Muscle of arm (tissue), 12 donors: Measurements from ENCODE around the gene MRGPRF. TPM values are rescaled to one million over a fixed set of nuclear protein-coding genes. Genes with fewer than 3 reads are reported as not detected.
A peak's percentile ranks its signal among the peaks of the same experiment; 100 is the strongest.

Source experiments
- DNase-seq: peaks from one replicate; pipeline ENCODE4 v3.0.0-alpha.2; 2013
- polyA plus RNA-seq, 12 donors: library from polyadenylated mRNA; unstranded; fragments of 120-200 nt; gene quantifications; one replicate each; pipeline ENCODE4 v1.2.1, GENCODE V29; 2013; ENCODE audit not compliant: insufficient read length in 12 of 12

MRGPRF gene
- polyA plus RNA-seq, 12 donors = 13.5 to 26.1 (median 19.1) TPM; not detected in 1

DNA sequence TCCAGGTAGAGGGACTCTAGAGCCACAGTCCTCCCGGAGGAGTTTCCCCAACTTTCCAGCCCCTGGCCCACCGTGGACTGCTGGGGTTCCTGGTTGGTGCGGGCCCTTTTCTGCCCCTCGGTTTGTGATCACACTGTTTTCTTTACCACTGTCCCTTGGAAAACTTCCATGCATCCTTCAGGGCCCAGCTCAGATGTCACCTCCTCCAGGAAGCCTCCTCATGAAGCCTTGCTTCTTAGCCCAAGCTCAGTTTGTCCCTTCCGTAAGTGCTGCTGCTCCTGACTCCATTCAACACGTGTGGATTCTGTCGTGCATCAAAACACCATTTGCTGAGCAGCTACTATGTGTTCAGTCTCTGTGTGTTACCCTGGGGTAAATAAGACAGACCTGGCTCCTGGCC lies 19.8 kb upstream of the MRGPRF start:
- no peak for DNase-seq

DNA sequence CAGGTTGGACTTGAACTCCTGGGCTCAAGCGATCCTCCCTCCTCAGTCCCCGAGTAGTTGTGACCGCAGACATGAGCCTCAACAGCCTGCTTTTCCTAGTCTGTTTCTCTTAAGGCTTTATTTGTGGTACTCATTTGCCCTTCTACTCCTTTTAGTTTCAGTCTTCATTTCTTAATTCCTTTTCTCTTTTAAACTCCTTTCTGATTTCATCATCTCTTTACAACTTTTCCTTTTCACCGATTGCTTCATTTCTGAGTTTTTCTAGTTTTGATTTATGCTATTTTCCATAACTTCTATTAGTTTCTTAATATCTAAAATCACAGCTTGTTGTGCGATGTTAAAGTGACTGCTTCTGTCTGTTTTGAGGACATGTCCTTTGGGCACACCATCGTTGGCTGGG lies 17.3 kb upstream of the MRGPRF start:
- DNase-seq = no peak

DNA sequence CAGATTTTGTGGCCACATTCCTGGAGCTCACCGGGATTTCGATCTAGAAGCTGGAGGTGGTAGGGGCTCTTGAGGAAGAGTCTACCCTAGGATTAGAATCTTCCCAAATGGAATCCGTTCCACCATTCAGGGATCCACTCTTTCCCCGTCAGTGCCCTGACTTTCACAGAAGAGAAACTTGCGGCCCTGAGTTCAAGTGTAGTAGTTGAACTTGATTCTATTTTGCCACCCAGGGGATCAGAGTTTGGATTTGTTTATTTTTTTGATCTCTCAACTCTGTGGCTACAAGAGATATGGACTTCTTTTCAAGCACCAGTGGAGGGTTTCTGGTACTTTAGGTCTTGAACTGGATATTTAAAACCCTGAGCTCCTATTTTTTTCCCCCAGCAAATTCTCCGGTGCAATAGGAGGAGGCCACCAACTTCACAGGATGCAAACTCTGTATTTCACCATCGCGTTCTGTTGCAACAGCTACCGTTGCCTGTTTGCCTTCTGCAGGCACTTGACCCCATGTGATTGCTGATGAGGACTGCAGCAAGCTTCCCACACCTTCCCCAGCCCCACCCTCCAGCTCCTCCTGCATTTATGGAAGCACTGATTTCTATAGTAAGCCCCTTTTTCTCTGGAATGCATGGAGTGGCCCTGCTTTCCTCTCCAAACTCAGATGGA lies 14.8 kb upstream of the MRGPRF start:
- no peak for DNase-seq

DNA sequence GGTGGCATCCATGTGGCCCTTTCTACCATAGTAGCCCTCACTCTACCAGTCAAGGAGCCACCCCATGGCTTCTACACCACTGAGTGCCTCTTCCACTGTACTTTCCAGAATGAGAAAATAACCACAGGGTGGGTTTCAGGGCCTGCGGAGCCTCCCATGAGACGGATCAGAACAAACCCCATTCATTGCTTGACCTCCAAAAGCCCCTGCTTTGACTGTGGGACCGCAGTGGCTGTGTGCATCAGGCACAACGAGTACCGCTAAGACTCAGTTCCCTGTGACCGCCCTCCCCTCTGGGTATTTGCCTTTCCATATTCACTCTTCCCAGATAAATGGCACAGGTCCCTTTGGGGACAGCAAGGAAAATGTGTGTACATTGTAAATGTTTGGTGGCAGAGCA lies 11.5 kb upstream of the MRGPRF start:
- DNase-seq = no peak

DNA sequence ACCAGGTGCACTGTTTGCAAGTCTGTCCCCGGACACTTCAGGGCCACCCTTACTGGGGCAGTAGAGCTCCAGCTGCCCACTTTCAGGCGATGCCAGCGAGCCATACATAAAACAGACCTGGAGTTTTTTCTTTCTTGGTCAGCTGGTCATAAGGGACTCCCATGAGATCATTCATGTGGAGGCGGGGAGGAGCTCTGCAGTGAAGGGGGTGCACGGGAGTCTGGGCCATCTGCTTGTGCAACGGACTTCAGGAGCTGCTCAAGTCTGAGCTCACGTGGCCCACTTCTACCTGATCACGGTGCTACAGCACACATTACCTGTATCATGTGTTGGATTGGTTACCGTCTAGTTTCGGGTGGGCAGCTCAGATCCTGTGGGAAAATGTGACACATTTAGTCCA lies 9.2 kb upstream of the MRGPRF start:
- DNase-seq = no peak

DNA sequence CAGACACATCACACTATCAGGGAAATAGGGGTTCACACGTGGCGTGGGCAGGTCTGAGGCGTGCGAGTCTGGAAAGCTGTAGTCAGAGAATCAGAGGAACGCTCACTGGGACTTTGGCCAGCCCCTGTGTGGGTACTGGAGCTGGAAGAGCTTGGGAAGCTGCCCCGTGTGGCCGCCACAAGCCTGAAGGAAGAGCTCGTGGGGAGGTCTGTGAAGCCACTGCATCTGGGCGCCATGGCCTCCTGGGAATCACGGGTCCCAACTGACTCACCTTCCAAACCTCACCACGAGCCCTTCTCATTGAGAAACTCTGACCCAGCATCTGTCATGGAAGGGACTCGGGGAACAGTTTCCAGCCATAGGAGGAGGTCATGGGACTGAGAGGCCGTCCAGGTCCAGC lies 5.9 kb upstream of the MRGPRF start:
- DNase-seq = no peak

DNA sequence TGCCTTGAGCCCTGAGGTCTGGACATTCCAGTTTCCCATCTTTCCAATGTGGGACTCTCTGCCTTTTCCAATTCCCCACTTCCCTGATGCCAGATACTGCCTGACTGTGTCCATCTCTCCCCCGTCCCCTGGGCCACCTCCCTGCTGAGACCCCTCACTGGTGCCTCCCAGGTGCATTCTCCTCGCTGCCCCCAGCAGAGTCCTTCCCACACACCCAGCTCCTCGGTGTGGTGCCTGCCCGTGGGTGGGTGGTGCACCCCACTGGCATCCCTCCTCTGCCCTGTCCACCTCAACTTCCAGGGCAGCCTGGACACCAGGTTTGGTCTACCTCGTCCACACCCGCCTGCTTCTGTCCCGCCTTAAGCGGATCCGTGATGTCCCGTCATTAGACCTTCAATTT lies 4.9 kb upstream of the MRGPRF start:
- no peak for DNase-seq

DNA sequence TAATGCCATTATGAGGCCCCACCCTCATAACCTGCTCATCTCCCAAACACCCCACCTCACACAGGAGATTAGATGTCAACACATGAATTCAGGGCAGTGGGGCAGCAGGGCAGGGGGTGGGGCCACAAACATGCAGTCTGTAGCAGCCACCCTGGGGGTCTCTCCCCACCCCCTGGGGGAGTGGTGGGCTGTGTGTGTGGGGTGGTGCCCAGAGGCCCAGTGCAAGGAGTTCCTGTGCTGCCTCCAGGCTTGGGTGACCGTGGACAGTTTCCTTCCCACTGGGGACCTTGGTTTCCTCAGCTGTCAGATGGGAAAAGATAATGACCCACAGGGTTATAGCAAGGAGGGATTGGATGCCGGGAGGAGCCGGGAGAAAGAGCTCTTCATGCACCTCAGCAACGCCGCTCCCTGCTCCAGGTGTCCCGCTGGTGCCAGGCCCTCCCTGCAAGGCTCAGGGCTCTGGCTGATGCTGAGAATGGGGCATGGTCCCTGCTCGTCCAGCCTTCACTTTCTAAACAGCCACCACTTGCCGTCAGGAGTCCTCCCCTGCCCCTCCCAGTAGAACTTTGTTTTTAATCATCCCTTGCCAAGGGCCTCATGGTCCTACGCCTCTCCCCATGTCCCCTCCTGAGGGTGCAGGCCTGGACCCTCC lies 2.0 kb upstream of the MRGPRF start:
- no peak for DNase-seq

DNA sequence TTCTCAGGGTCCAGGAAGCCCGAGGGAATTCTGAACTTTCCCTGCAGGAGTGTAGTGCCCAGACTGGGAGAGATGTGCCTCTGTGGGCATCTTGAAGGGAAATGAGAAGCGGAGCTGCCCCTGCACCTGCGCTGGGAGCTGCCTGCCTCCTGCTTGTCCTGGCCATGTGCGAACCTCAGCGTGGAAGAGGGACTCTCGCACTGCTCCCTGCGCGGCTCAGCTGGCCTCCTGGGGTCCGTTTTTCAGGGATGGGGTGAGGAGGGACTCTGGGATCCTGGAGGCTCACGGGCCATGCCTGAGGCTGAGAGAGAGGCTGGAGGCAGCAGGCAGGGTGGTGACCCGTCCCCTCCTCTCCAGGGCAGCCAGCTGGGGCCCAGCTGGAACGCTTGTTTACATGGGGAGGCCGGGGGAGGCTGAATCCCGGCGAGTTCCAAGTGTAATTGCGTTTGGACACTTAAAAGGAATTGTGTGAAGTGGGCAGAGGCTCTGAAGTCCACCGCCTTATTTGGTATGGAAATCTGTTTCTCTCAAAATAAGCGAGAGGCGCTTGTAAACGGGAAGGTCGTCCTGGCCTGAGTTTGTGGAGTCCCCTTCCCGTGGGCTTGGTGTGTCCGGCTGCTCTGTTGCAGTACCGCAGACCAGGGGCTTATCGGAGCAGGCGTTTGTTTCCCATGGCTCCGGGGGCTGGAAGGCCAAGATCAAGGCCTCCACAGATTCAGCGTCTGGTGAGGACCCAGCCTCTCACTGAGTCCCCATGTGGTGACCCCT lies 1.2 kb upstream of the MRGPRF start:
- DNase-seq = no peak

DNA sequence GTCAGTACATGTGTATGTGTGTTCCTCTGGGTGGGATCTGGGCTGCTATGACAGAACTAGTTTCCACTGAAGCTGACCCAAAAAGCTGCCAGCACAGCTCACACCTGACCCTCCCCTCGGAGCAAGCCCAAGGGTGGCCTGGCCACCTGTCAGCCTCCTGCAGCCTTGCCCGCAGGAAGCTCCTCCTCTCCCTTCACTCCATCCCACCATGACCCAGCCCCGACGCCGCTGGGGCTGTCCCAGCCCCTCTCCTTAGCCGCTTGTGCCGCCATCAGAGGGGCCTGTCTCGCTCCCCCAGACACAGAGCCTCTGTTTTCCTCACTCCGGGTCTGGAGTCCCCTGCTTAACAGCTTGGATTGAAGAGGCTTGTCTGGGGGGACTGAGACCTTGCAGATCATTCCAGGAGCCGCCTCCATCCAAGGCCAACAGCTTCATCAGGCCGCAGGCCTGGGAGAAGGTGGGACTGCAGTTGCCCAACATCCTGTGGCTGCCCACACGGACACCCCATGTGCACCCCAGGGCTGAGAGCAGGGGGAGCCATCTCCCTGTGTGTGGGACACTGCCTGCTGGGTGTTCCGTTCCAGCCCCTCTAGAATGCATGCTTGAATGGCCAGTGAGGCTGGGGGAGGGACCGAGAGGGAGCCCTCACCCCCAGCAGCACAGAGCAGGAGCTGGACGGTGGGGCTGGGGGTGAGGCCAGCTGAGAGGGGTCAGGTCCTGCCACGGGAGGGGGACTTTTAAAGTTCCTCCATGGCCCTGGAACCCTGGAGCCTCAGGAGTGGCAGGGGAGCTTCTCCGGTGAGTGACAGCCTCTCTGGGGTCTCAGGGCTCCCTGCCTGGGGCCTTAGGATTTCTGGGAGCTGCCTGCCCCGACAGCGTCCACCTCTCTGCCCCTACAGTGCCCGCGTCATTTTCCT lies 696 bp downstream of the MRGPRF start:
- no peak for DNase-seq

DNA sequence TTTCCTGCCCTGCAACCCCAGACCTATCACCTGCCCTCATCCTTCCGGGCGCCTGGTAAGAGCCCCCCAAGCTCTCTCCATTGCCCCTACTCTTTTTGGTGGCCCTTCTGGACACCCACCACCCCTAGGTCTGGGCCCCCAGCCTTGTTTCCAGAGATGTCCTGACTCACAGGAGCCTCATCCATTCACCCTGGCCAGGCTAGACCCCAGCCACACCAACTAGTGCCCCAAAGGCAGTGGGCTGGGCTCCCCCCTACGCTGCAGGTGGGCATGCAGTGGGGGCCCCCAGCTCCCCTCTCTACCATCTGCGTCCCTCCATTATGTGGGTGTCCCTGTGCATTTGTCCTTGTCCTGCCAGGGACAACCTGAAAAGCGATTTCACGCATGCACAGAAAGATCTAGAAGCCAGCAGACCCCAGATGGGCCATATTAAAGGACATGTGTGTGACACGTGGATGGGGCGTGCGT lies 1.4 kb downstream of the MRGPRF start:
- DNase-seq = no peak

DNA sequence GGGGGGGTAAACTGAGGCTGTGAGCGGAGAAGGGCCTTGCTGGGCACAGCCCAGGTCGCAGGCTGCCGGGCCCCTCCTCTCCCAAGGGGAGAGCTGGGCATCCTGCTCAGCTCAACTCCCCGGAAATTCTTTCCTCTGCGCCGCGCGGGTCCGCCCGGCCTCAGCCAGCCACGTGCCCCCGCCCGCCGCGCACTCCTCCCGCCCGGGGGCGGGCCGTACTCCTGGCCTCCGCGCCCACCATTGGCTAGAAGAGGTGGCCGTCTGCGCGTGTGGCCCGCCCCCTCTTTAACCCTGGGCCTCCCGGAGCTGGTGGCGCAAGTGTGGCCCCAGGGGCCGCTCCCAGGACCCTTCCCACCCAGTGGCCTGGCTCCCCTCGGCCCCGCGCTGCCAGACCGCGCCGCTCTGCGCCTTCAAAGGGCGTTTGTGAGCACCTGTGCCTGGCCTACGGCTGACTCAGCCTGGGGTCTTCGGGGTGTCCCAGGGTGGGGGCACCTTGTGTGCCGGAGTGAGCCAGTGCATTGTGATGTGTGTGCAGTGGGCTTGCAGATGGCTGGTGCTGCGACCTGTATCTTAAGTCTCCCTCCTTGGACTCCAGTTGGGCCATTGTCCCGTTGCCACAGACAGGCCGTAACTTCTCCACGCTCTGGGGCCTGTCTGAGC lies 2.0 kb downstream of the MRGPRF start:
- peak; percentile 77 for DNase-seq

DNA sequence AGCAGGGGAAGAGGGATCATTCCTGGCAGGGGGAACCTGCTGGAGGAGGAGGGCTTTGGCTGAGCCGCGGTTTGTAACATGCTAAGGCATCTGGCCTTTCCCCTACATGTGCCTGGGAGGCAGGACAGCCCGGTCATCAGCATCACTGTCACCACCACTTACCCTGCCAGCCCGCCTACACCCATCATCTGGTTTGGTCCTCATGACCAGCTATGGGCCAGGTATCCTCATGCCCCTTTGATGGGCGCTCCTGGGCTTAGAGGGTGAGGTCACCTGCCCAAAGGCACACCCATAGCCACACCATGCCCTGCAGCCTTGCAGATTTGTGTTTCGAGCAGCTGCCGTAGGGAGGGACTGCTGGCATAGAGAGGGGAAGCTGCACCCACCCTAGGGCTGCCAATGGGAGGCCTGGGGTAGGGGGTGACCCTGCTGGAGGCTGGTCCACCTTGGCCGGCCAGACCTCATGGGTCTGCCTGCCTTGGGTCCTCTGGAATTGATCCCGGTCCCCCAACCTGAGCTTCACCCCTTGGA lies 2.6 kb downstream of the MRGPRF start:
- no peak for DNase-seq

DNA sequence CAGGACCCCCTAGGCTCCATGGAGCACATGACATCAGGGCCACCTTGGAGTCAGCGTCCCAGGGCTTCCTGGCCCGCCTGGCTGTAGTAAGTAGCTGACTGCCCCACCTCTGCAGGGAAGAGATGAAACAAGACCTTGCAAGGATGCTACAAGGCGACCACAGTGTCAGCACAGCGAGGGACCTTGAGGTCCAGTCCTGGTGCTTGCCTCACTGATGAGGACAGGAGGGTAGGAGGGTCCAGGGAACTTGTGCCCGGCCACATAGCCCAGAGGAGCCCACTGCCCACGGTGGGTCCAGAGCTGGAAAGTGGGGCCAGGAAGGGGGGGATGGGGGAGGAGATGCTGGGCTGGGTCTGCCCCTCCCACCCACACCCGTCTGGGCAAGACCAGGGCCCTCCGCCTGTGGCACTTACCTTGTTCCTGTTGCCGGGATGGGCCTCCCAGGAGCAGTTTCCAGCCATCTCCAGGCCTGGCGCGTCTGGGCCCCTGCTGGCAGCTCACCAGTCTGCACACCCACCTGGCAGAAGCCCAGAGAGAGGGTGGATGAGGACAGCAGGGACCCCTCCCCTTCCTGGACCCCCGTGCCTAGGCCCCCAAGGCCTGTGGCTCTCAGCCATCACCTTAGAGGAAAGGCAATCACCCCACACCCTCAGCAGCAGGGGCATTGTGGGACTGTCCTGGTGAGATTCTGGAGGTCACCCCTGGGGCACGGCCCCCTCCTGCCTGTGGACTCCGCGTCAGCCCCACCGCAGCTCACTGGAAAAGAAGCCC lies 3.4 kb downstream of the MRGPRF start:
- DNase-seq = no peak

DNA sequence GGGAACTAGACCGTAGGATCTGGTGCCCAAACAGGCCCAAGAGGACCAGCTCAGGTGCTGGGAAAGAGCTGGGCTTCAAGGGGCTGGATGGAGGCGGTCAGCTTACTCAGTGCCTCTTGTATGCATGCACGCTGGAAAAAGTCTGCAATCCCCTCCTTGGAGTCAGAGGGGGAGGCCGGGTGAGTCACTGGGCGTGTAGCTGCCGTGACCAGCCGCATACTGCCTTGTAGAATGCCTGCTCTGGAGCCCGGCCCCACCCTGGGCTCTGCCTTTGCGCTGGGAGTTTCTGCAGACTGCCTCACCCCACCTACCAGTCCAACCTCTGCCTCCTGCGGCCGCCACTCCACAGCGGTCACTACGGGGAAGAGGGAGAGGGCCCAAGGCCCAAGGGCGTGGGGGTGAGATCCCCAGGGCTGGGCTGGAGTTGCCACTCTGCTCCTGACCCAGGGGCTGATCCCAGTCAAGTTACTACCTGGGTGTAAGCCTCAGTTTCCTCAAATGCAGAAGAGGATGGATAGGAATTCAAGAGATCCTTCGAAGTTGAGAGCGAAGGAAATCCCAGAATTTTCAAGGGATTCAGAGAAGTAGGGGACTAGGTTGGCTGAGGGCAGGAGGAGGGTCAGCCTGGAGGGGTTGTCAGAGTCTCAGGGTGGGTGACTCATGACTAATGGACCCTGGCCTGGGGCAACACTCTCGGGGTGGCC lies 4.2 kb downstream of the MRGPRF start:
- peak; percentile 57 for DNase-seq

DNA sequence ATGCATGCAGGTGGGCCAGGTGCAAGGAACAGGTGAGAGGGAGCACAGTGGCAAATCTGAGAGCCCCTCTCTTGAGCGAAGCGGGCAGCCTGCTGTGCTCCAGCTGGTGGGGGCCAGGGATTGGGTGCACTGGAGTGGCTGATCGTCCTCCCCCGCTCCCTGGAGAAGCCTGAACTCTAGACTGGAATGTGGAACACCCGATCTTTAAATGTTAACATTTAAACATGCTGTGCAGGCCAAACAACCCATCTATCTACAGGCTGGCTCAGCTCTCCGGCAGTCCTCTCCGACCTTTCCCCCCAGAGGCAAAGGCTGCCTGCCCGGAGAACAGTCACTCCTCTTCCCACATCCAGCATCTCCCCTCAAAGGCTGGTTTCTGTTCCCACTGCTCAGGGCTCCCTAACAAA lies 5.1 kb downstream of the MRGPRF start:
- no peak for DNase-seq

DNA sequence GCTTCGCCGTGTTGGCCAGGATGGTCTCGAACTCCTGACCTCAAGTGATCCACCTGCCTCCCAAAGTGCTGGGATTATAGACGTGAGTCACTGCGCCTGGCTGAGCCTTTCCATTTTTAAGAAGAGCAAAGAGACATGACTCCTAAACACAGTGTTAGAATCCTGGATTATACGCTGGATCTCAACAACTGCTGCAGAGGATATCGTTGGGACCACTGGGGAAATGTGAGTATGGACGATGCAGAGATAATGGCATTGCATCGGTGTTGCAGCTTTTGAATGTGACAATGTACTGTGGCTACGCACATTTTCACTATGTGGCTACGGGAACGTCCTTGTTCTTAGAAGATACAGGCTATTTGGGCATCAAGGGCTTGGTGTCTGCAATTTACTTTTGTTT lies 6.2 kb downstream of the MRGPRF start:
- DNase-seq = no peak

DNA sequence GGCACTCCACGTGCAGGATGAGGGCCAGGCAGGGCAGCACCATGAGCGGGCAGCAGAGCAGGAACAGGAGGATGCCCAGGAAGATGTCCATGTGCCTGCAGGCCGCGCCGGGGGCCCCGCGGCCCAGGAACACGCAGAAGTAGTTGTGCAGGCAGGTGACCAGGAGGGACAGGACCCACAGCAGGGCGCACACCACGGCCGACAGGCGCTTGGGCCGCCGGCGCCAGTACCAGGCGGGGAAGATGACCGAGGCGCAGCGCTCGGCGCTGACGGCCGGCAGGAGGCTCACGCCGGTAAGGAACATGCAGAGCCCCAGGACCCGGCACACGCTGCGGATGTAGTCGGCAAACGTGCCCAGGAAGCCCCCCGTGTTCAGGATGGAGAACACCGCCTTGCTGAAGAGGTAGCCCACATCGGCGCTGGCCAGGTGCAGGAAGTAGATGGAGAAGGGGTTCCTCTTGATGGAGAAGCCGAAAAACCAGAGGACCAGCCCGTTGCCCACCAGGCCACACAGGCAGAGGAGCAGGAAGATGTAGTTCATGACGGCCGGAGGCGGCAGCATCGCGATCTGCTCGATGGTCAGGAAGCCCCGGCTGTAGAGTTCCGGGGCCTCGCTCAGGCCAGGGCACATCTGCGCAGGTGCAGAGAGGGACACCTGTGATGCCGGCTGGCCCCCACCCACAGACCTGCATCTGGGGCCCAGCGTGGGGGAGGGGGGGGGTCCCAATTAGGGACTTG lies 7.2 kb downstream of the MRGPRF start:
- no peak for DNase-seq

DNA sequence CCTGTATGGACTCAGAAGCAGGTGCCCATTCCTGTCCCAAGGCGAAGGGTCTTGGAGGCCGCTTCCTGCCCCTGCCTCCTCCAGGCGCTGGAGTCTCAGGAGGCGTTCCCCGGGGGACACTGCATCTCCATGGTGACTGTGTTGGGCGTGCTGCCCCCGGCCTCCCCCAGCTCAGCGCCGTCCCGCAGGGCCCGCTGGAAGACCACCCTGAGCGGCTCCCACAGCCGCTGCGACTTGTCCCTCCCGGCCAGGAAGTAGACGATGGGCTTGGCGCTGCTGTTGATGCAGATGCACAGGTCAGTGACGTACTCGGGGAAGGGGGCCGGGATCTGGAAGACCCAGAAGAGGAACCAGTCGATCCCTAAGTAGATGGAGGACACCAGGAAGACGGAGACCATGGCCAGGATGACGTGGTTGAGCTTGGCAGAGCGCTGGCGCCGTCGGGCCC lies 7.8 kb downstream of the MRGPRF start:
- DNase-seq = no peak
